ENCODE measurements around the gene GPR15. TPM values are rescaled to one million over a fixed set of nuclear protein-coding genes. Genes with fewer than 3 reads are reported as not detected.
A peak's percentile ranks its signal among the peaks of the same experiment; 100 is the strongest.

Gene GPR15
- total and polyA plus RNA-seq, 10 of the 15 experiments (the other 5 are each of a cell fraction or from before 2014, with no cell fraction given): 70.7 to 150 (median 115) TPM

GRCh38 chr3:98548544-98548943, 16.8 kb downstream of the GPR15 start:
- in situ Hi-C loops (cut with MboI): no loop called here
- ChIA-PET CTCF (interaction anchor here (1.3 to 3.5 kb wide), 3 partner anchors 7 to 54 kb away, joined by 3 to 21 read pairs (median 8); no protein-coding TSS in a partner anchor), RAD21 (ENCODE audit: unreplicated experiment) (interaction anchor here (1.0 to 7.3 kb wide), 4 partner anchors 12 to 20 kb away, joined by 3 to 104 read pairs (median 19); no protein-coding TSS in a partner anchor), SMC1A (ENCODE audit: uncharacterized antibody, unreplicated experiment) (interaction anchor here (1.0 to 23.6 kb wide), 3 partner anchors 11 to 216 kb away, joined by 3 to 603 read pairs (median 230); partner anchors contain the start of gene GPR15), POLR2A (interaction anchor here (1.5 to 23.2 kb wide), 2 partner anchors 11 to 15 kb away, joined by 5 to 350 read pairs; partner anchors contain the start of gene GPR15)
- Histone ChIP-seq H3K9ac (ENCODE audit: control insufficient read depth, insufficient read depth, low read length) (no peak overlapping the region), H3K4me3 (peak overlapping the region; percentile 21), H3K4me2 (ENCODE audit: control insufficient read depth, insufficient read depth) (peak overlapping the region; percentile 57), H2AFZ (ENCODE audit: control insufficient read depth, low read depth, low read length) (no peak overlapping the region), H4K20me1 (ENCODE audit: control insufficient read depth, insufficient read depth) (no peaks in the 10 kb centered on the region), H3K79me2 (ENCODE audit: control insufficient read depth, insufficient read depth, low read length) (peaks cover 98% of the 10 kb centered on the region), H3K27ac (ENCODE audit: control insufficient read depth, insufficient read depth) (peak overlapping the region; percentile 28), H3K9me3 (replicated peaks; ENCODE audit: control insufficient read depth, insufficient read depth, low read length) (no peaks in the 10 kb centered on the region), H3K4me1 (ENCODE audit: control insufficient read depth, insufficient read depth, low read length) (peaks cover 26% of the 10 kb centered on the region; the same call in 1 of the 2 replicates), H3K36me3 (ENCODE audit: control insufficient read depth in 2 of 2, insufficient read depth in 2 of 2, low read length in 1 of 2) (no peaks in the 10 kb centered on the region), H3K27me3 (replicated peaks in 1 of 2; ENCODE audit: control insufficient read depth in 2 of 2, insufficient read depth in 2 of 2, low read length in 1 of 2) (no peaks in the 10 kb centered on the region)
- 67% methylated on average over 5 of the region's 5 CpGs for WGBS (ENCODE audit: insufficient coverage, insufficient replicate concordance, low lambda C conversion rate, missing lambda C conversion rate)
- TF ChIP-seq IKZF2 (IDR thresholded peaks at IDR 0.05) (peak in 1 of 2 experiments; percentile 26; a peak in 2 of 4 replicates), POLR2AphosphoS5 (IDR thresholded peaks at IDR 0.05; ENCODE audit: low read length) (0 out of 2 replicates have a peak, but pooled peaks have one; percentile 45), NR2F1 (conservative IDR thresholded peaks at IDR 0.05) (0 out of 2 replicates have a peak, but pooled peaks have one; percentile 30), ATF3 (IDR thresholded peaks at IDR 0.05; ENCODE audit: borderline replicate concordance, extremely low read depth, low read depth, low read length) (no peak), MTA2 (IDR thresholded peaks at IDR 0.05; ENCODE audit: low read depth) (no peak; the same call in 1 of the 2 replicates), SP1 (IDR thresholded peaks at IDR 0.05; ENCODE audit: low read depth, low read length) (no peak), ZNF687 (IDR thresholded peaks at IDR 0.05) (peak; percentile 62; the same call in 1 of the 2 replicates), YY1 (IDR thresholded peaks at IDR 0.05; ENCODE audit: low read depth, low read length) (0 out of 2 replicates have a peak, but pooled peaks have one; percentile 45), ZBTB4 (CRISPR knock-in tag; IDR thresholded peaks at IDR 0.05) (no peak), PKNOX1 (IDR thresholded peaks at IDR 0.05) (no peak), ZNF24 (IDR thresholded peaks at IDR 0.05) (0 out of 2 replicates have a peak, but pooled peaks have one; percentile 36), IKZF1 (conservative IDR thresholded peaks at IDR 0.05) (peak; percentile 63), SPI1 (IDR thresholded peaks at IDR 0.05; ENCODE audit: borderline replicate concordance, insufficient read depth, low read depth, low read length) (peak; percentile 36; the same call in 1 of the 2 replicates), BMI1 (IDR thresholded peaks at IDR 0.05; ENCODE audit: borderline replicate concordance) (0 out of 2 replicates have a peak, but pooled peaks have one; percentile 23)
- intact Hi-C loops (cut with micrococcal nuclease; ENCODE audit: unreplicated experiment): no loop called here
- peak; percentile 1 for ATAC-seq
- BruUV-seq (replicated peaks): no TSS peak
- no peak for DNase-seq (ENCODE audit: low read depth, low spot score)
- peak; percentile 49 for FAIRE-seq

All from GM12878 (cell line).